DMS79 (cell line): Measurements from ENCODE around the gene LRRC17.

Source experiments
- DNase-seq: peaks from one replicate; lab custom pipeline; 2025; lab: John Stamatoyannopoulos, UW

The LRRC17 gene

DNA sequence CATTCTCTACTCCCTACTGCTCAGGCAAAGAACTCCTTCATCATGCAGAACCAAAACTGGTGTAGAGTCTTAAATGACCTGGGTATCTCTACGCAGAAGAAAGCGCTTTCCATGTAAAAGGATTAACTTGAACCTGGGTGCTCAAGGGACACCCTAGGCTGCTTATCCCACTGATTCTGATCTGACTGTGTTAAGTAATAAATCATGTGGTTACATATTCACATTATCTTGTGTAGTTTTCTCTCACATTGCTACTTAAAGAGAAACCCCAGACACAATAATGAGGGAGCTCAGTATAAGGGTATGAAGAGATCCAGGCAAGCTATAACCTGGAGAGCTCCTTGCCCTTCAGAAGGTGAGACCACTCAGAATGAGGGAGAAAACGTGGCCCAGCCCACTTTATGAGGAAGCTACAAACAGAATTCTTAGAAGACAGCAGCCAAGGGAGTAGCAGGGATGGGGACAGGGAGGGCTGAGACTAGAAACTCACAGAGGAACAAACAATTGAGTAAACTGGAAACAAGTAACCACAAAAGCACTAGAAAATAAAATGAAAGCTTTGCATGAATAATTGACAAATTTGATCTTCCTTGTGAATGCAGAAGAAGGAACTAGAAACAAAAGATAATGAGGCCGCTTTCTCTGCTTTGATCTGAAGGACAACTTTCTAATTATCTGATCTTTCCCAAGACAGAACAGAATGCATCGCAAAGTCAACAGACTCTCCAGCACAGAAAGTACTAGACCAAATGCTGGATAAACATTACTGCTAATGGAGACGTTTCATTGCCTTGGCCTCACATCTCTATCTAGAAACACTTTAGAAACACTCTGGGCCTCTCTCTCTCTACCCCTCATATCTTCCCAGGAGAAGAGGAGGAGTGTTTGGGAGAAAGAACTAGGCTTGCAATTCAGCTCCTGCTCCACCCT, 76.1 kb downstream of the LRRC17 start:
- DNase-seq, result no peak

DNA sequence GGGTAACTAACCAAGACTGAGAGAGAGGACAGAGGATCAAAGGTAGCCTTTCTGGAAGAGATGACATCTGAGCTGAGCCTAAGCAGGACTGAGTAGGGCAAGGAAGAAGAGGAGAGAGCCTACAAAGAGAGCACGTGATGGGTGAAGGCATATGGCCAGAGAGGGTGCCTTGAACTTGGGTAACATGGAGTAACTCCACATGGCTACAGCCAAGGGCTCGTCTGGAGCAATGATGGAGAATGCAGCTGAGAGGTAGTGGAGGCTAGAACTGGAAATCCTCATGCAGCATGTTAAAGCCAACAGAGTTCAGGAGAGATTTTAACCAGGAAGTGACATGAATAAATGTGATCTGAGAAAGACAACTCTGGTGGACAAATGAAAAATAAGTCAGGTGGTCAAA, 77.8 kb downstream of the LRRC17 start:
- DNase-seq, result no peak

DNA sequence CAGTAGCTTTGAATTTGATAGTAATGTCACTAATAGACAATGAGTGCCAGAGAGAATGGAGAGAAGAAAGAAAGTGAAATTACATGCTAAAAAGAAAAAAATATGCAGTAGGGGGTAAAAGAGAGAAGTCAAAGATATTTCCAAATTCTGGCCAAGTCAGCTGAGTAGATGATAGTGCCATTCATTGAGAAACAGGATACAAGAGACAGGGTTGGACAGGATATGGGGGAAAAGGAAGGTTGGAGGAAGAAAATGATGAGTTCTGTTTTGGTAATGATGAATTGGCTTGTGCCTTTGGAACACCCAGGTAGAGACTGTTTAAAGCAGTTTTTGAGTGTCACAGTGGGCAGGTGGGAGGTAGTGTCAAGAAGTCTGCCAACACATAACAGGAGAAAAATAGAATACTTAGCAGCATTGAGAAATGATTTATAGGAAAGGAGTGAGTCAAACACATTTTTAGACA, 78.3 kb downstream of the LRRC17 start:
- DNase-seq, result no peak

DNA sequence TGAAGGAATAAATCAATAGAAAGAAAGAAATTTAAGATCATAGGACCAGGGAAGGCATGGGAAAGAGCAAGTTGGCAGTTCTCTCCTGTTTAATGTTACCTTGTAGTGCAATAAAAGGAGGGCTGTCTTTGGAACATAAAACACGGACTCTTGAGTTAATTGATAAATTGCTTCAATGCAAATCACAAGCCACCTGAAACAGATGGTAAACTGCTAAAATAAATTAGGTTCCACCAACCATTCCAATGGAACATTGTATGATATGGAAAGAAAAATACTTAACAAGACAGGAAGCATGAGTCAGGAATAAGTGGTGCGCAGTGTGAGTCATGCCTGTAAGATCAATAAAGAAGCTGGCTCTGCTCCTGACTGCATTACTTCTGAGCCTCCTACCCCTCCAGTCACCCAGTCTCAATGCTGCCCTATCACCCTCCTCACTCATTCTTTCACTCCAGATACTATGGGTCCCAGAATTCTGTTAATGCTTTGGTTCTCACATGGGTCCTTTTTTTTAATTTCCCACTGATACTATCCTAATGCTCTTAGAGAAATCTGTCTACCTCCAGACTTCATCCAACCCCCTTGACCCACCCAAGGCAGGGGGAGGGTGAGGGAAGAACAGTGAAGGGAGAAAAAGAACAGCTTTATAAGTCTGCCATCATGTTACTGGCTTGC, 78.9 kb downstream of the LRRC17 start:
- DNase-seq, result no peak

DNA sequence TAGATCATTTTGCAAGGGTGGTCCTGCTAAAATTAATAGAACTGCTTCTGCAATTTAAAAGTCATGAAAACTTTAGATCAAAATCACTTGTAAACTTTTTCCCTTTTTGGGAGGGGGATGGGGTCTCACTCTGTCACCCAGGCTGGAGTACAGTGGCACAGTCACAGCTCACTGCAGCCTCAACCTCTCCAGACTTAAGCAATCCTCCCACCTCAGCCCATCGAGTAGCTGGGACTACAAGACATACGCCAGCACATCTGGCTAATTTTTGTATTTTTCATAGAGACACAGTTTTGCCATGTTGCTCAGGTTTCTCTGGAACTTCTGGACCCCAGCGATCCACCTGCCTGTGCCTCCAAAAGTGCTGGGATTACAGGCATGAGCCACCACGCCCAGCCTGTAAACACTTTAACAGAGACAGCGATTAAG, 79.7 kb downstream of the LRRC17 start:
- DNase-seq, result no peak

DNA sequence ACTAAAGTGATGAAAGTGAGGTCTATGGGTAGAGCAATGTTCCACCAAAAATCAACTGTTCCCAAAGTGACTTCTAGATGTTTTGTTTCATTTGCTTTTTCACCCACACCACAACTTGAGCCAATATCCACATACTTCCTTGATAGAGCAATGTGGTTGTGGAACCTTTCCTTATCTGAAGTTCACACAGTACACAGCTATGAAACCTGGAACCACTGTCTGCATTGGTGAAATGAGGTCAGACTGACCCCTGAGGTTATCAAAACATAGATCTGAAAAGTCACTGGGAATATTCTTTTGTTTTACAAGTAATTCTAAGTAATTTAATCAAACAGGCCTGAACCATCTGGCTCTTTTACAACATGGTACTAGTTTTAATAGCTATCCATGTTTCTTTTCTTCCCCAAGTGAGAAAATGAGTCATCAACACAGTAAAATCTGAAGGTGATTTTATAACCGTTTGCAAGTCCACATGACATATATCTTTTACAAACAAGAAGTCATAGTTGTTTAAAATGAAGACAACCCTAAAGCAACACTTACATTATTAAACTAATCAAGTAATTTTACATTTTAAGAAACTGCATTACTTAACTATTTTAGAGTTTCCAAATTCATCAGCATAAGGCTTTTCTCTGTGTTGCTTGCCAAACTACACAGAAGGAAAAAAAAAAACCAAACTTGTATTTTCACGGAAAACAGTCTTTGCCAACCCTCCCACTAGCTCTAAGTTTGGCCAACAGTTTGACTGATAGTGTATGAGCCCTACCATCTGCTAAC, 80.3 kb downstream of the LRRC17 start:
- DNase-seq, result no peak

DNA sequence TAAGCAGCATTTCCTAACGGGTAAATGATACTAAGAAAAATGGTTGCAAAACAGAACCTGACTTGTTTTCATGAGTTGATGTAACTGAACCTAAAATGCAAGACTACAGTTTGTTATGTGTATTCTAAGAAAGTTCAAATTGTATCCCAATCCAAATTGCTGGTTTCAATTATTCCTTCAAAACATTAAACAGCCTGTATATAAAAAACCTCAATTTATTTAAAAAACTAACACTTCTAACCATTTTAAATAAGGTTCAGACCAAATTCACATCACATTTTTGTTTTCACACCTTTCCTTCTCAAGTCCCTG, 80.9 kb downstream of the LRRC17 start:
- DNase-seq, result no peak

DNA sequence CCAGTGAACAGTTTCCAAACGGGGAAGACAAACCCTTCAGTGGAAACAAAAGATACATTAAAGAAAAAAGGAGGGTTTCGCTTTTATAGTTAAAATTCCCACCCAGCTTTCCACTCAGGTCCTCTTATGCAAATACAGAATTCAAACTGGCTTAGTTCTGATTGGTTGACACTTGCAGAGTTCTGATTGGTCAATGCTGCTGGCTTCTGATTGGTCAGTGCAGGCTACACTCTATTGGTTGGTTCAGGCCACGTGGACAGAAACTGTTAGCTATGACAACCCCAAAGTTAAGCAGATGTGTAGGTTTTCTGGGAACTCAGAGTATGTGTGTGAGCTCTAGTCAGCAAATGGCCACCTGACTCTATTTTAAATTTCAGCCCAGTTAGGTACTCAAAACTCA, 81.8 kb downstream of the LRRC17 start:
- DNase-seq, result no peak
